HCT116 (cell line): ENCODE measurements around the gene ROCK2. TPM values are rescaled to one million over a fixed set of nuclear protein-coding genes. Genes with fewer than 3 reads are reported as not detected.

Source experiments
- ATAC-seq: fragments of 200-7000 bp; cut with Tn5 transposase; 2 replicates; pipeline ENCODE4 v1.9.1; 2020; ENCODE audit warnings: mild to moderate bottlenecking, moderate library complexity
- BruUV-seq: library from RNA; stranded (reverse); fragments of 400-500 nt; replicated peaks from 2 replicates; lab custom pipeline; 2021; lab: Mats Ljungman, UMichigan
- CTCF ChIA-PET: fragments of 300-600 bp; sonication (Branson Sonifier 250); formaldehyde crosslinking; loops from one replicate; lab custom pipeline; 2021; ENCODE audit warnings: antibody characterized with exemption; lab: Charles Lee
- POLR2A ChIA-PET: fragments of 300-600, 350-600 bp; sonication (Branson Sonifier 250); formaldehyde crosslinking; loops from one replicate; lab custom pipeline; 2021; ENCODE audit warnings: antibody characterized with exemption; lab: Charles Lee
- RAD21 ChIA-PET, 2 experiments: fragments of 300-600 bp; sonication (Branson Sonifier 250); formaldehyde crosslinking; loops; one replicate each; lab custom pipeline; 2023; ENCODE audit warnings: low total read pairs in 2 of 2; ENCODE audit not compliant: uncharacterized antibody in 2 of 2, unreplicated experiment in 2 of 2, low non-redundant PET in 1 of 2; lab: Charles Lee
- DNase-seq: peaks from one replicate; pipeline ENCODE4 v3.0.0-alpha.2; 2010; ENCODE audit warnings: low read depth, low spot score
- H2AFZ ChIP-seq: fragments of 200-600 bp; shearing (Covaris generic), sonication (generic); 2 replicates; pipeline ENCODE4 v1.6.1; 2017; ENCODE audit warnings: low read depth, mixed run types, mixed read lengths, antibody characterized with exemption, low read length; ENCODE audit not compliant: poor library complexity, severe bottlenecking
- H3K27ac ChIP-seq: 2 replicates; pipeline ENCODE4 v1.5.1; 2012; ENCODE audit warnings: low read depth, low read length
- H3K27me3 ChIP-seq: fragments of 200-600 bp; sonication (generic); 2 replicates; pipeline ENCODE4 v1.6.1; 2016; ENCODE audit warnings: mixed run types, low read length, mixed read lengths; ENCODE audit not compliant: insufficient read depth
- H3K36me3 ChIP-seq, 2 experiments: fragments of 200-500 bp in 1 of 2; fragments of 200-600 bp in 1 of 2; sonication (Bioruptor generic) in 1 of 2; sonication (generic) in 1 of 2; 2 replicates each; pipeline versions ENCODE4 v1.5.1 to v1.6.1; 2014 to 2016; ENCODE audit warnings: low read length in 2 of 2, inconsistent platforms in 1 of 2, mixed read lengths in 1 of 2, mixed run types in 1 of 2; ENCODE audit not compliant: insufficient read depth in 2 of 2, control insufficient read depth in 1 of 2
- H3K4me1 ChIP-seq, 2 experiments: fragments of 200-600 bp in 1 of 2; sonication (generic) in 1 of 2; 2 replicates each; pipeline versions ENCODE4 v1.5.1 to v1.6.1; 2012 to 2017; ENCODE audit warnings: low read length in 2 of 2, inconsistent platforms in 1 of 2, mild to moderate bottlenecking in 1 of 2, mixed read lengths in 1 of 2, mixed run types in 1 of 2, moderate library complexity in 1 of 2; ENCODE audit not compliant: insufficient read depth in 2 of 2, control insufficient read depth in 1 of 2
- H3K4me2 ChIP-seq: fragments of 200-600 bp; sonication (generic); 2 replicates; pipeline ENCODE4 v1.6.1; 2017; ENCODE audit warnings: mixed run types, low read length, mixed read lengths
- H3K4me3 ChIP-seq, 2 experiments: fragments of 200-600 bp in 1 of 2; sonication (generic) in 1 of 2; replicated peaks in 1 of 2; 2 replicates each; pipeline ENCODE4 v1.5.1; 2011 to 2016; ENCODE audit warnings: low read length in 2 of 2, control low read depth in 1 of 2, low read depth in 1 of 2, mild to moderate bottlenecking in 1 of 2, mixed read lengths in 1 of 2, mixed run types in 1 of 2
- H3K79me2 ChIP-seq: fragments of 200-600 bp; sonication (generic); 2 replicates; pipeline ENCODE4 v1.6.1; 2017; ENCODE audit warnings: mild to moderate bottlenecking, mixed run types, low read length, moderate library complexity, mixed read lengths; ENCODE audit not compliant: insufficient read depth
- H3K9ac ChIP-seq: fragments of 200-600 bp; sonication (generic); 2 replicates; pipeline ENCODE4 v1.6.1; 2016; ENCODE audit warnings: low read length, mixed read lengths
- H3K9me2 ChIP-seq: fragments of 200-600 bp; sonication (generic), shearing (Covaris generic); 2 replicates; pipeline ENCODE4 v1.6.1; 2017; ENCODE audit warnings: mixed run types, mild to moderate bottlenecking, moderate library complexity; ENCODE audit not compliant: insufficient read depth
- H3K9me3 ChIP-seq, 2 experiments: fragments of 200-500 bp in 1 of 2; fragments of 200-600 bp in 1 of 2; sonication (Bioruptor generic) in 1 of 2; sonication (generic) in 1 of 2; 2 replicates each; pipeline ENCODE4 v1.6.1; 2014 to 2017; ENCODE audit warnings: low read length in 2 of 2, mixed read lengths in 2 of 2, inconsistent platforms in 1 of 2, low read depth in 1 of 2, mild to moderate bottlenecking in 1 of 2, mixed run types in 1 of 2, moderate library complexity in 1 of 2; ENCODE audit not compliant: control insufficient read depth in 1 of 2, insufficient read depth in 1 of 2
- H4K20me1 ChIP-seq: fragments of 200-600 bp; sonication (generic), shearing (Covaris generic); 2 replicates; pipeline ENCODE4 v1.6.1; 2017; ENCODE audit warnings: mixed run types, mild to moderate bottlenecking, moderate library complexity; ENCODE audit not compliant: insufficient read depth
- ELF1 ChIP-seq: IDR thresholded peaks from 2 replicates; pipeline ENCODE4 v1.6.1; 2012; ENCODE audit warnings: low read depth, borderline replicate concordance
- JUND ChIP-seq: IDR thresholded peaks from 2 replicates; pipeline ENCODE4 v1.6.1; 2012
- POLR2A ChIP-seq: IDR thresholded peaks from 2 replicates; pipeline ENCODE4 v1.7.0; 2011; ENCODE audit warnings: borderline replicate concordance; ENCODE audit not compliant: insufficient read depth, insufficient read length; ENCODE audit errors: extremely low read depth
- POLR2AphosphoS5 ChIP-seq: IDR thresholded peaks from 2 replicates; pipeline ENCODE4 v1.6.1; 2011; ENCODE audit warnings: mild to moderate bottlenecking, low read depth, low read length, moderate library complexity
- SIN3A ChIP-seq: IDR thresholded peaks from 2 replicates; pipeline ENCODE4 v1.6.1; 2012; ENCODE audit warnings: low read depth
- SP1 ChIP-seq: IDR thresholded peaks from 2 replicates; pipeline ENCODE4 v1.6.1; 2012; ENCODE audit warnings: low read depth
- SRF ChIP-seq: IDR thresholded peaks from 2 replicates; pipeline ENCODE4 v1.6.1; 2012; ENCODE audit warnings: low read depth
- TCF7L2 ChIP-seq: IDR thresholded peaks from 2 replicates; pipeline ENCODE4 v1.7.0; 2011; ENCODE audit warnings: borderline replicate concordance, inconsistent platforms; ENCODE audit not compliant: insufficient read depth, insufficient read length; ENCODE audit errors: extremely low read depth
- YY1 ChIP-seq: IDR thresholded peaks from 2 replicates; pipeline ENCODE4 v1.6.1; 2011; ENCODE audit warnings: low read length, low read depth, moderate library complexity, mild to moderate bottlenecking; ENCODE audit not compliant: insufficient replicate concordance; ENCODE audit errors: extremely low read depth
- intact Hi-C: fragments of 100-400 bp; cut with micrococcal nuclease; formaldehyde crosslinking; loops from 2 replicates; pipeline ENCODE4 v1.10.0; 2022
- total RNA-seq: library from RNA; stranded (reverse); gene quantifications from one replicate; pipeline ENCODE4 v1.2.1, GENCODE V29; 2021; ENCODE audit not compliant: unreplicated experiment
- TF ChIP-seq, protein P1 (sequence below), 3 experiments: fragments of 200-600 bp in 1 of 3; sonication (generic) in 1 of 3; IDR thresholded peaks in 2 of 3; conservative IDR thresholded peaks in 1 of 3; 2 replicates each; pipeline ENCODE4 v1.5.1; 2012 to 2017; ENCODE audit warnings: low read depth in 2 of 3, low read length in 2 of 3, antibody characterized with exemption in 1 of 3, borderline replicate concordance in 1 of 3, control low read depth in 1 of 3, mild to moderate bottlenecking in 1 of 3, mixed read lengths in 1 of 3, mixed run types in 1 of 3, moderate library complexity in 1 of 3; ENCODE audit not compliant: insufficient read depth in 1 of 3
- TF ChIP-seq, protein P2 (sequence below): IDR thresholded peaks from 2 replicates; pipeline ENCODE4 v1.6.1; 2012
- TF ChIP-seq, protein P3 (sequence below): IDR thresholded peaks from 2 replicates; pipeline ENCODE4 v1.6.1; 2011; ENCODE audit warnings: mild to moderate bottlenecking, low read length, moderate library complexity; ENCODE audit not compliant: insufficient replicate concordance; ENCODE audit errors: extremely low read depth
- TF ChIP-seq, protein P4 (sequence below): IDR thresholded peaks from 2 replicates; pipeline ENCODE4 v1.6.1; 2012; ENCODE audit warnings: low read depth
- TF ChIP-seq, protein P5 (sequence below): IDR thresholded peaks from 2 replicates; pipeline ENCODE4 v1.6.1; 2012

ROCK2 gene
- total RNA-seq, 1 experiment from 2014 or later: 48.0 TPM

DNA sequence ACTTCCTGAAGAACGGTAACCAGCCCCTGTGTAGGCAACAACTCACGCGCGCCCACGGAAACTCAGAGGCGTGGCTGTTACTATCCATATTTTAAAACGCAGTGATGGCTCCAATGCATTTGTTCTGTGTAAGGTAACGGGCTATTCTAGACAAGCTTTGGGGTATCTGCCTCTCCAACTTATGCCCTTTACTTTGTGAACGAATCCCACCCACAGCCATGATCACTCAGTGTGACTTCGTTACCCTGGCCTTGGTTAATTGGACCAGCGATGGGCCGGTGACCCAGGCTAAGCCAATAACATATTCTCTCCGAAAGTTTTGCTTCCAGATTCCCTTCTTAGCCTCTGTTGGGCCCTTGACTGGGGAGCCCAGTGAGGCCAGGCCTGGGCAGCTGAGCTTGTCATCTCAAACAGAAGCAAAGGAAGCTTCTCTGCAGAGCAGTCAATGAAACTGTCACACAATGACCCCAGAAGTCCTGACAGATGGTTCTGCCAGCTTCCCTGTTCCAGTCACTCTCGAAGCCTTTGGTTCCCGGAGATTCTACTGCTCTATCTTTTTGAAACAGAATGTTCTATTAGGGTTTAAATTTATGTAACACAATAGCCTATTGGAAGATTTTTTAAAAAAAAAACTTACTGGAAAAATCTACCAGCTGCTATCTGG is 30.7 kb upstream of the ROCK2 start:
- ChIA-PET POLR2A (interaction anchor here (0.6 to 1.4 kb wide), 2 partner anchors 12 to 140 kb away, joined by 4 to 6 read pairs; no protein-coding TSS in a partner anchor), CTCF (interaction anchor here (1.0 to 2.0 kb wide), 3 partner anchors 9 to 243 kb away, joined by 3 to 6 read pairs (median 3); no protein-coding TSS in a partner anchor), RAD21 (interaction anchor here (1.1 to 1.3 kb wide), 4 partner anchors 18 to 33 kb away, joined by 3 to 7 read pairs (median 5); partner anchors contain the start of gene ROCK2 (in 2 of the 2))
- Histone ChIP-seq H3K4me2 (peak overlapping the region; percentile 99), H3K9ac (peak overlapping the region; percentile 68), H3K4me1 (peaks cover 24 to 33% of the 10 kb centered on the region in 2 experiments), H3K27me3 (no peaks in the 10 kb centered on the region), H4K20me1 (no peaks in the 10 kb centered on the region), H3K9me3 (no peaks in the 10 kb centered on the region), H3K27ac (peak overlapping the region; percentile 29), H3K9me2 (no peaks in the 10 kb centered on the region), H3K36me3 (no peaks in the 10 kb centered on the region), H2AFZ (peak overlapping the region; percentile 99), H3K4me3 (peak overlapping the region; percentile 28 to 61), H3K79me2 (no peaks in the 10 kb centered on the region)
- DNase-seq (no peak), ATAC-seq (peak; percentile 7)
- no TSS peak for BruUV-seq
- intact Hi-C loops: no loop called here
- TF ChIP-seq ELF1: no peak
- no peak for TF ChIP-seq SRF
- TF ChIP-seq, protein P1, sequence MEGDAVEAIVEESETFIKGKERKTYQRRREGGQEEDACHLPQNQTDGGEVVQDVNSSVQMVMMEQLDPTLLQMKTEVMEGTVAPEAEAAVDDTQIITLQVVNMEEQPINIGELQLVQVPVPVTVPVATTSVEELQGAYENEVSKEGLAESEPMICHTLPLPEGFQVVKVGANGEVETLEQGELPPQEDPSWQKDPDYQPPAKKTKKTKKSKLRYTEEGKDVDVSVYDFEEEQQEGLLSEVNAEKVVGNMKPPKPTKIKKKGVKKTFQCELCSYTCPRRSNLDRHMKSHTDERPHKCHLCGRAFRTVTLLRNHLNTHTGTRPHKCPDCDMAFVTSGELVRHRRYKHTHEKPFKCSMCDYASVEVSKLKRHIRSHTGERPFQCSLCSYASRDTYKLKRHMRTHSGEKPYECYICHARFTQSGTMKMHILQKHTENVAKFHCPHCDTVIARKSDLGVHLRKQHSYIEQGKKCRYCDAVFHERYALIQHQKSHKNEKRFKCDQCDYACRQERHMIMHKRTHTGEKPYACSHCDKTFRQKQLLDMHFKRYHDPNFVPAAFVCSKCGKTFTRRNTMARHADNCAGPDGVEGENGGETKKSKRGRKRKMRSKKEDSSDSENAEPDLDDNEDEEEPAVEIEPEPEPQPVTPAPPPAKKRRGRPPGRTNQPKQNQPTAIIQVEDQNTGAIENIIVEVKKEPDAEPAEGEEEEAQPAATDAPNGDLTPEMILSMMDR (IDR thresholded peaks at IDR 0.05 in 2 of 3, conservative IDR thresholded peaks at IDR 0.05 in 1 of 3; ENCODE audit: borderline replicate concordance in 1 of 3, insufficient read depth in 1 of 3, low read depth in 2 of 3, low read length in 2 of 3): no peak
- no peak for TF ChIP-seq YY1
- TF ChIP-seq TCF7L2: no peak
- no peak for TF ChIP-seq SIN3A
- TF ChIP-seq POLR2AphosphoS5: no peak
- TF ChIP-seq, protein P2, sequence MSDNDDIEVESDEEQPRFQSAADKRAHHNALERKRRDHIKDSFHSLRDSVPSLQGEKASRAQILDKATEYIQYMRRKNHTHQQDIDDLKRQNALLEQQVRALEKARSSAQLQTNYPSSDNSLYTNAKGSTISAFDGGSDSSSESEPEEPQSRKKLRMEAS: no peak; the same call in 1 of the 2 replicates
- TF ChIP-seq JUND: no peak
- TF ChIP-seq, protein P3, sequence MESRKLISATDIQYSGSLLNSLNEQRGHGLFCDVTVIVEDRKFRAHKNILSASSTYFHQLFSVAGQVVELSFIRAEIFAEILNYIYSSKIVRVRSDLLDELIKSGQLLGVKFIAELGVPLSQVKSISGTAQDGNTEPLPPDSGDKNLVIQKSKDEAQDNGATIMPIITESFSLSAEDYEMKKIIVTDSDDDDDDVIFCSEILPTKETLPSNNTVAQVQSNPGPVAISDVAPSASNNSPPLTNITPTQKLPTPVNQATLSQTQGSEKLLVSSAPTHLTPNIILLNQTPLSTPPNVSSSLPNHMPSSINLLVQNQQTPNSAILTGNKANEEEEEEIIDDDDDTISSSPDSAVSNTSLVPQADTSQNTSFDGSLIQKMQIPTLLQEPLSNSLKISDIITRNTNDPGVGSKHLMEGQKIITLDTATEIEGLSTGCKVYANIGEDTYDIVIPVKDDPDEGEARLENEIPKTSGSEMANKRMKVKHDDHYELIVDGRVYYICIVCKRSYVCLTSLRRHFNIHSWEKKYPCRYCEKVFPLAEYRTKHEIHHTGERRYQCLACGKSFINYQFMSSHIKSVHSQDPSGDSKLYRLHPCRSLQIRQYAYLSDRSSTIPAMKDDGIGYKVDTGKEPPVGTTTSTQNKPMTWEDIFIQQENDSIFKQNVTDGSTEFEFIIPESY: no peak
- TF ChIP-seq, protein P4, sequence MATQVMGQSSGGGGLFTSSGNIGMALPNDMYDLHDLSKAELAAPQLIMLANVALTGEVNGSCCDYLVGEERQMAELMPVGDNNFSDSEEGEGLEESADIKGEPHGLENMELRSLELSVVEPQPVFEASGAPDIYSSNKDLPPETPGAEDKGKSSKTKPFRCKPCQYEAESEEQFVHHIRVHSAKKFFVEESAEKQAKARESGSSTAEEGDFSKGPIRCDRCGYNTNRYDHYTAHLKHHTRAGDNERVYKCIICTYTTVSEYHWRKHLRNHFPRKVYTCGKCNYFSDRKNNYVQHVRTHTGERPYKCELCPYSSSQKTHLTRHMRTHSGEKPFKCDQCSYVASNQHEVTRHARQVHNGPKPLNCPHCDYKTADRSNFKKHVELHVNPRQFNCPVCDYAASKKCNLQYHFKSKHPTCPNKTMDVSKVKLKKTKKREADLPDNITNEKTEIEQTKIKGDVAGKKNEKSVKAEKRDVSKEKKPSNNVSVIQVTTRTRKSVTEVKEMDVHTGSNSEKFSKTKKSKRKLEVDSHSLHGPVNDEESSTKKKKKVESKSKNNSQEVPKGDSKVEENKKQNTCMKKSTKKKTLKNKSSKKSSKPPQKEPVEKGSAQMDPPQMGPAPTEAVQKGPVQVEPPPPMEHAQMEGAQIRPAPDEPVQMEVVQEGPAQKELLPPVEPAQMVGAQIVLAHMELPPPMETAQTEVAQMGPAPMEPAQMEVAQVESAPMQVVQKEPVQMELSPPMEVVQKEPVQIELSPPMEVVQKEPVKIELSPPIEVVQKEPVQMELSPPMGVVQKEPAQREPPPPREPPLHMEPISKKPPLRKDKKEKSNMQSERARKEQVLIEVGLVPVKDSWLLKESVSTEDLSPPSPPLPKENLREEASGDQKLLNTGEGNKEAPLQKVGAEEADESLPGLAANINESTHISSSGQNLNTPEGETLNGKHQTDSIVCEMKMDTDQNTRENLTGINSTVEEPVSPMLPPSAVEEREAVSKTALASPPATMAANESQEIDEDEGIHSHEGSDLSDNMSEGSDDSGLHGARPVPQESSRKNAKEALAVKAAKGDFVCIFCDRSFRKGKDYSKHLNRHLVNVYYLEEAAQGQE: no peak
- no peak for TF ChIP-seq SP1
- no peak for TF ChIP-seq POLR2A
- TF ChIP-seq, protein P5, sequence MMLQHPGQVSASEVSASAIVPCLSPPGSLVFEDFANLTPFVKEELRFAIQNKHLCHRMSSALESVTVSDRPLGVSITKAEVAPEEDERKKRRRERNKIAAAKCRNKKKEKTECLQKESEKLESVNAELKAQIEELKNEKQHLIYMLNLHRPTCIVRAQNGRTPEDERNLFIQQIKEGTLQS: no peak
